Measurements from ENCODE around the gene RBP3.

DNA sequence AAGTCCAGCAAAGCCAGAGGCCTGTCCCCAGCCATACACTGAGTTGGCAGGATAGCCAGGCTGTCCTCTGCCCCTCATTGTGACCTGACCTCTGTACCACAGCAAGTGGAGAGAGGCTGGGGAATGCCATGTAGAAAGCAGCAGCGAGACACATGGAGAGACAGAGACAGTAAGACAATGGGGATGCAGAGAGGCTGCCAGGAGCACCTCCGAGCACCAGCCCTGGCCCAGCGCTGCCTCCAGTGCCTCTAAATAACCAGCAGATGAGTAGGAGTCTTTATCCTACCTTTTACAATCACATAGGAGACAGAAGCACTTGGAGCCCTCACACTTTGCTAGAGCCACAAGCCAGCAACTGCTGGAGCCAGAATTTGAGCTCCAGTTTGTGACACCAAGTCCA lies 17.8 kb upstream of the RBP3 start:
- TF ChIP-seq CTCF (IDR thresholded peaks at IDR 0.05; ENCODE audit: insufficient read depth, low read length) (no peak), REST (IDR thresholded peaks at IDR 0.05; ENCODE audit: insufficient replicate concordance, low read depth) (no peak), SPI1 (IDR thresholded peaks at IDR 0.05; ENCODE audit: borderline replicate concordance, low read depth) (no peak)
